Measurements from ENCODE around the gene AGPAT2. TPM values are rescaled to one million over a fixed set of nuclear protein-coding genes. Genes with fewer than 3 reads are reported as not detected.

AGPAT2 gene
- total RNA-seq, 2 donors from 2014 or later, result 50.2 to 66.8 TPM

- Histone ChIP-seq H3K4me3 (no peak overlapping the region), H3K36me3 (no peaks in the 10 kb centered on the region), H3K4me1 (ENCODE audit: control insufficient read depth in 1 of 2, low read depth in 2 of 2) (peaks cover 0 to 17% of the 10 kb centered on the region in 2 donors), H3K27me3 (replicated peaks; ENCODE audit: insufficient read depth) (no peaks in the 10 kb centered on the region), H3K27ac (no peak overlapping the region), H3K9me3 (no peaks in the 10 kb centered on the region)
- DNase-seq (ENCODE audit: low spot score) (no peak), ATAC-seq (ENCODE audit: insufficient number of reproducible peaks, low FRiP score, low read depth) (no peak)
- no peak for TF ChIP-seq CTCF (IDR thresholded peaks at IDR 0.05)
Measured at GRCh38 chr9:136662326-136662655, 25.0 kb downstream of the AGPAT2 start.

- TF ChIP-seq CTCF (IDR thresholded peaks at IDR 0.05), result no peak
- ATAC-seq (ENCODE audit: insufficient number of reproducible peaks, low FRiP score, low read depth), result no peak
- Histone ChIP-seq H3K4me1 (ENCODE audit: control insufficient read depth in 1 of 2, low read depth in 2 of 2) (peaks cover 0 to 15% of the 10 kb centered on the region in 2 donors), H3K27me3 (replicated peaks; ENCODE audit: insufficient read depth) (no peaks in the 10 kb centered on the region), H3K27ac (no peak overlapping the region), H3K36me3 (no peaks in the 10 kb centered on the region), H3K9me3 (no peaks in the 10 kb centered on the region), H3K4me3 (no peak overlapping the region)
- no peak for DNase-seq (ENCODE audit: low spot score)
Measured at GRCh38 chr9:136661641-136662325, 25.5 kb downstream of the AGPAT2 start.

DNA sequence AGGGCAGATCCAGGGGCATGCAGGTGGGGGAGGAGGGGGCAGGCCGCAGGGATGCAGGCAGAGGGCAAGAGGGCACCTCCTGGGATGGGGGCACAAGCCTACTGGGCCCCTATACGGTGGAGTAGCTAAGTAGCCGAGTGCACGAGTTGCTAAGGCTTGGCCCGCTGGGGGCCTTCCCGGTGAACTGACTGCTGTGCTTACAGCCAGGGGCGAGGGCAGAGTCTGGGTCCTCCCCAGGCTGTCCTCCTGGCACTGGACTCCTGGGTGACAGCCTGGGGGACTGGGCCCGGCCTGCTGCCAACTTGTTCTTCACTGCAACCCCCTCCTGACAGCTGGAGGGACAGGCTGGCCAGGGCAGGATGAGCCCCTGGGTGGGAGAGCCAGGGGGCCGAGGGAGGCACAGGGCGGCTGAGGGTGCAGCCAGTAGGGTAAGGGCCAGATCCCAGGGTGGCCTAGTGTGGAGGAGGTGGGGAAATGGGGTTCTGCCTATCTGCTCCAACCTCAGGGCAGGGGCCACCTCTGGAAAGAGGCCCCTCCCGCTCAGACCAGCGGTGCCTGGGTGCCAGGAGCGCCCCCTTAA is 26.2 kb downstream of the AGPAT2 start:
- H3K4me3 ChIP-seq, result no peak overlapping the region
- H3K9me3 ChIP-seq, result no peaks in the 10 kb centered on the region
- no peak overlapping the region for H3K27ac ChIP-seq
- DNase-seq (ENCODE audit: low spot score), result no peak
- ATAC-seq (ENCODE audit: insufficient number of reproducible peaks, low FRiP score, low read depth), result no peak
- peaks cover 0 to 8% of the 10 kb centered on the region in 2 donors for H3K4me1 ChIP-seq (ENCODE audit: control insufficient read depth in 1 of 2, low read depth in 2 of 2)
- no peaks in the 10 kb centered on the region for H3K27me3 ChIP-seq (replicated peaks; ENCODE audit: insufficient read depth)
- TF ChIP-seq CTCF (IDR thresholded peaks at IDR 0.05), result no peak
- no peaks in the 10 kb centered on the region for H3K36me3 ChIP-seq

GRCh38 chr9:136659861-136660784 is 27.1 kb downstream of the AGPAT2 start:
- Histone ChIP-seq H3K4me1 (ENCODE audit: control insufficient read depth in 1 of 2, low read depth in 2 of 2) (peaks cover 0 to 5% of the 10 kb centered on the region in 2 donors), H3K4me3 (no peak overlapping the region), H3K27ac (no peak overlapping the region), H3K9me3 (no peaks in the 10 kb centered on the region), H3K36me3 (no peaks in the 10 kb centered on the region), H3K27me3 (replicated peaks; ENCODE audit: insufficient read depth) (no peaks in the 10 kb centered on the region)
- ATAC-seq (ENCODE audit: insufficient number of reproducible peaks, low FRiP score, low read depth), result no peak
- DNase-seq (ENCODE audit: low spot score), result no peak
- TF ChIP-seq CTCF (IDR thresholded peaks at IDR 0.05), result no peak

All from thoracic aorta (tissue), 2 donors.